ENCODE results near the gene MBD3L3. TPM values are rescaled to one million over a fixed set of nuclear protein-coding genes. Genes with fewer than 3 reads are reported as not detected.

MBD3L3 gene
- polyA plus RNA-seq, 3 donors: not detected

- peaks cover 30 to 58% (median 53%) of the 10 kb centered on the region in 7 donors for H3K9me3 Mint-ChIP-seq
- H3K36me3 ChIP-seq (replicated peaks in 1 of 2; ENCODE audit: control insufficient read depth in 1 of 2, insufficient read depth in 2 of 2, low read length in 2 of 2): no peaks in the 10 kb centered on the region
- peaks cover 43 to 52% of the 10 kb centered on the region in 2 donors for H3K9me3 ChIP-seq (replicated peaks in 1 of 2; ENCODE audit: control insufficient read depth in 1 of 2, insufficient read depth in 1 of 2, low read length in 2 of 2)
- H3K4me1 Mint-ChIP-seq: peaks cover 15% of the 10 kb centered on the region
- no peak for DNase-seq
- H3K27me3 ChIP-seq (ENCODE audit: control insufficient read depth in 2 of 2, insufficient read depth in 2 of 2, low read length in 2 of 2): no peaks in the 10 kb centered on the region
- H3K79me2 ChIP-seq (ENCODE audit: insufficient read depth, low read length): no peaks in the 10 kb centered on the region
- no peak overlapping the region for H2AFZ ChIP-seq (ENCODE audit: insufficient read depth, low read depth, low read length, poor library complexity, severe bottlenecking)
- peaks cover 4 to 11% (median 7%) of the 10 kb centered on the region in 3 donors for H3K27me3 Mint-ChIP-seq (ENCODE audit: low read depth in 3 of 3)
- H3K36me3 Mint-ChIP-seq: peaks cover 3 to 5% of the 10 kb centered on the region in 2 donors
- H3K9ac ChIP-seq (ENCODE audit: insufficient read depth, low read length, poor library complexity, severe bottlenecking): no peak overlapping the region
- WGBS (ENCODE audit: insufficient coverage): 100% methylated on average over 1 of the region's 3 CpGs
- H3K4me1 ChIP-seq (ENCODE audit: control insufficient read depth in 1 of 2, insufficient read depth in 2 of 2, low read length in 2 of 2): peaks cover 8 to 17% of the 10 kb centered on the region in 2 donors
- H3K4me2 ChIP-seq (replicated peaks; ENCODE audit: extremely low read depth, low read length, poor library complexity, severe bottlenecking): peak overlapping the region; percentile 89
- H3K27ac Mint-ChIP-seq: peak overlapping the region in 3 of 7 donors; percentile 34 to 95 (median 95)
- no peaks in the 10 kb centered on the region for H4K20me1 ChIP-seq (ENCODE audit: insufficient read depth, low read length)
- H3K4me3 ChIP-seq (replicated peaks in 1 of 3; ENCODE audit: low read depth in 2 of 3, low read length in 3 of 3): peak overlapping the region in 1 of 3 experiments; percentile 80
- no peak for TF ChIP-seq CTCF (IDR thresholded peaks at IDR 0.05)
- no peak overlapping the region for H3K27ac ChIP-seq (ENCODE audit: low read depth in 1 of 2, low read length in 2 of 2)
- intact Hi-C loops (cut with micrococcal nuclease): no loop called here
- peak overlapping the region; percentile 84 to 94 for H3K4me3 Mint-ChIP-seq
These were observed 39.6 kb upstream of the MBD3L3 start for GRCh38 chr19:7098096-7098495.

GRCh38 chr19:7088999-7089398 lies 30.5 kb upstream of the MBD3L3 start:
- Mint-ChIP-seq H3K27me3 (ENCODE audit: low read depth in 3 of 3) (peaks cover 0 to 3% (median 0%) of the 10 kb centered on the region in 3 donors), H3K4me3 (no peak overlapping the region), H3K36me3 (peaks cover 0 to 15% of the 10 kb centered on the region in 2 donors), H3K27ac (no peak overlapping the region), H3K4me1 (no peaks in the 10 kb centered on the region), H3K9me3 (peaks cover 45 to 98% (median 97%) of the 10 kb centered on the region in 7 donors)
- 100% methylated on average over 4 of the region's 6 CpGs for WGBS (ENCODE audit: insufficient coverage)
- Histone ChIP-seq H3K4me2 (replicated peaks; ENCODE audit: extremely low read depth, low read length, poor library complexity, severe bottlenecking) (no peak overlapping the region), H2AFZ (ENCODE audit: insufficient read depth, low read depth, low read length, poor library complexity, severe bottlenecking) (no peak overlapping the region), H3K27ac (ENCODE audit: low read depth in 1 of 2, low read length in 2 of 2) (no peak overlapping the region), H3K4me3 (replicated peaks in 1 of 3; ENCODE audit: low read depth in 2 of 3, low read length in 3 of 3) (no peak overlapping the region), H3K27me3 (ENCODE audit: control insufficient read depth in 2 of 2, insufficient read depth in 2 of 2, low read length in 2 of 2) (no peaks in the 10 kb centered on the region), H3K9me3 (replicated peaks in 1 of 2; ENCODE audit: control insufficient read depth in 1 of 2, insufficient read depth in 1 of 2, low read length in 2 of 2) (peaks cover 91 to 97% of the 10 kb centered on the region in 2 donors), H3K36me3 (replicated peaks in 1 of 2; ENCODE audit: control insufficient read depth in 1 of 2, insufficient read depth in 2 of 2, low read length in 2 of 2) (peaks cover under 1 to 10% of the 10 kb centered on the region in 2 donors), H3K79me2 (ENCODE audit: insufficient read depth, low read length) (no peaks in the 10 kb centered on the region), H4K20me1 (ENCODE audit: insufficient read depth, low read length) (no peaks in the 10 kb centered on the region), H3K9ac (ENCODE audit: insufficient read depth, low read length, poor library complexity, severe bottlenecking) (no peak overlapping the region), H3K4me1 (ENCODE audit: control insufficient read depth in 1 of 2, insufficient read depth in 2 of 2, low read length in 2 of 2) (no peaks in the 10 kb centered on the region)
- no peak for TF ChIP-seq CTCF (IDR thresholded peaks at IDR 0.05)
- no peak for DNase-seq
- intact Hi-C loops (cut with micrococcal nuclease): no loop called here
